ENCODE results near the gene FUS. TPM values are rescaled to one million over a fixed set of nuclear protein-coding genes. Genes with fewer than 3 reads are reported as not detected.
"Not testable (repeated sequence)": the region's sequence is repeated elsewhere in the genome, so short reads cannot be mapped to it uniquely, and the experiment has no call there.

The FUS gene
- total and polyA plus RNA-seq, 2 experiments from 2014 or later = 247 to 528 TPM

DNA sequence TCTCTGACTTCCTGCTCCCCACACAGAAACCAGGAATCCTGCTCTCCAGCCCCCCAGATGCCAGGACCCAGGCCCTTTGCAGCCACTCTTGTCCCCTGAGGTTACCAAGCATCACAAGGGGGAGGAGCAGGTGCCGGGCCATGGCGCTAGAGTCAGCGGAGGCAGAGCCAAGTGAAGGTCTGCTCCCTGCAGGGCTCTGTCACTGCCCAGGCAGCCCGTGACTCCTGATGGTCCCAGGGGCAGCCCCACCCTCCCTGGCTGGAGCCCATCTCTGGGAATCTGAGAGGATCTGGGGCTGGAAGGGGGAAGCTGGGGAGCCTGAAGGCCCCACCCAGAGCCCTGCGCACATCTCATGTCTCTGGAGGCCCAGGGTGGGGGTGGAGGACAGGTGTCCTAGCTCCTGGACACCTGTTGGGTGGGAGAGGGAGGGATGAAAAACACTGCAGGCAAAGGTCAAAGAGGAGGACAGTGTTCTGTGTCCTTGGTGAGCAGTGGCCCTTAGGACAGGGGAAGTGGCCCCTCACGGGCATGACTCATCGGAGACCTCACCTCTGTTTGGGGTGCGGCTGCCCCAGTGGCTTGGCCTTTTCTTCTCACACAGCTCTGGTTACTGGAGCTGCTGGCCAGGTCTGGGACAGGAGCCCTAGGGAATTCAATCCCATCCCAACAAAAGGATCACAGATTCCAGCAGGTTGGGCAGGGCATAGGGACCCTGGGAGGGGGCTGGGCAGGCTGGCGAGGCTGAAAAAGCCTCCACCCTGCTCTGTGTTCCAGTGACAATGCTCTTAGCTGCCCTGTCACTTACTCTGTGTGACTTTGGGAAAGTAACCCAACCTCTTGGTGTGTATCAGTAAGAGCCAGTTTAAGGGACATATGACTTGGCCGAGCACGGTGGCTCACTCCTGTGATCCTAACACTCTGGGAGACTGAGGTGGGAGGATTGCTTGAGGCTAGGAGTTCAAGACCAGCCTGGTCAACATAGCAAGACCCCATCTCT, 29.7 kb upstream of the FUS start, which contains the start of gene PRSS36:
TSS of gene PRSS36 (minus strand) at position 173 of the 997 bp plus-strand sequence. CDS start at position 142, 31 bp downstream.
- Histone ChIP-seq H3K27me3 (ENCODE audit: insufficient read depth) (peaks cover 28% of the 10 kb centered on the region), H3K79me2 (replicated peaks; ENCODE audit: insufficient read depth) (no peaks in the 10 kb centered on the region), H3K4me3 (peak within 1 kb of the TSS; percentile 70; the same call in 1 of the 2 replicates), H3K9me2 (ENCODE audit: insufficient read depth) (no peaks in the 10 kb centered on the region), H3K36me3 (ENCODE audit: insufficient read depth) (no peaks in the 10 kb centered on the region; the same call in 1 of the 2 replicates), H3K4me2 (peak within 1 kb of the TSS; percentile 86), H4K20me1 (replicated peaks; ENCODE audit: insufficient read depth) (no peaks in the 10 kb centered on the region), H3F3A (replicated peaks; ENCODE audit: low read depth) (no peaks in the 10 kb centered on the region), H3K4me1 (ENCODE audit: insufficient read depth) (peaks cover 14% of the 10 kb centered on the region), H2AFZ (0 out of 2 replicates have a peak within 1 kb of the TSS, but pooled peaks have one; percentile 10), H3K27ac (ENCODE audit: low read depth) (no peak within 1 kb of the TSS)
- Mint-ChIP-seq H3K27me3 (ENCODE audit: insufficient read depth, low read depth, poor library complexity) (peaks cover 19% of the 10 kb centered on the region), H3K9me3 (no peaks in the 10 kb centered on the region; the same call in 2 of the 3 replicates), H3K27ac (no peak within 1 kb of the TSS), H3K4me1 (peaks cover 20% of the 10 kb centered on the region), H3K36me3 (ENCODE audit: low read depth) (no peaks in the 10 kb centered on the region; the same call in 2 of the 3 replicates), H3K4me3 (no peak within 1 kb of the TSS)
- TF ChIP-seq POLR2AphosphoS5 (IDR thresholded peaks at IDR 0.05; ENCODE audit: low read depth) (no peak), ETS1 (IDR thresholded peaks at IDR 0.05) (no peak), CREB1 (CRISPR knock-in tag; IDR thresholded peaks at IDR 0.05; ENCODE audit: low read depth) (no peak)
- TF ChIP-seq, protein P1, sequence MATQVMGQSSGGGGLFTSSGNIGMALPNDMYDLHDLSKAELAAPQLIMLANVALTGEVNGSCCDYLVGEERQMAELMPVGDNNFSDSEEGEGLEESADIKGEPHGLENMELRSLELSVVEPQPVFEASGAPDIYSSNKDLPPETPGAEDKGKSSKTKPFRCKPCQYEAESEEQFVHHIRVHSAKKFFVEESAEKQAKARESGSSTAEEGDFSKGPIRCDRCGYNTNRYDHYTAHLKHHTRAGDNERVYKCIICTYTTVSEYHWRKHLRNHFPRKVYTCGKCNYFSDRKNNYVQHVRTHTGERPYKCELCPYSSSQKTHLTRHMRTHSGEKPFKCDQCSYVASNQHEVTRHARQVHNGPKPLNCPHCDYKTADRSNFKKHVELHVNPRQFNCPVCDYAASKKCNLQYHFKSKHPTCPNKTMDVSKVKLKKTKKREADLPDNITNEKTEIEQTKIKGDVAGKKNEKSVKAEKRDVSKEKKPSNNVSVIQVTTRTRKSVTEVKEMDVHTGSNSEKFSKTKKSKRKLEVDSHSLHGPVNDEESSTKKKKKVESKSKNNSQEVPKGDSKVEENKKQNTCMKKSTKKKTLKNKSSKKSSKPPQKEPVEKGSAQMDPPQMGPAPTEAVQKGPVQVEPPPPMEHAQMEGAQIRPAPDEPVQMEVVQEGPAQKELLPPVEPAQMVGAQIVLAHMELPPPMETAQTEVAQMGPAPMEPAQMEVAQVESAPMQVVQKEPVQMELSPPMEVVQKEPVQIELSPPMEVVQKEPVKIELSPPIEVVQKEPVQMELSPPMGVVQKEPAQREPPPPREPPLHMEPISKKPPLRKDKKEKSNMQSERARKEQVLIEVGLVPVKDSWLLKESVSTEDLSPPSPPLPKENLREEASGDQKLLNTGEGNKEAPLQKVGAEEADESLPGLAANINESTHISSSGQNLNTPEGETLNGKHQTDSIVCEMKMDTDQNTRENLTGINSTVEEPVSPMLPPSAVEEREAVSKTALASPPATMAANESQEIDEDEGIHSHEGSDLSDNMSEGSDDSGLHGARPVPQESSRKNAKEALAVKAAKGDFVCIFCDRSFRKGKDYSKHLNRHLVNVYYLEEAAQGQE (IDR thresholded peaks at IDR 0.05; ENCODE audit: unreplicated experiment) = no peak
- TF ChIP-seq, protein P2, sequence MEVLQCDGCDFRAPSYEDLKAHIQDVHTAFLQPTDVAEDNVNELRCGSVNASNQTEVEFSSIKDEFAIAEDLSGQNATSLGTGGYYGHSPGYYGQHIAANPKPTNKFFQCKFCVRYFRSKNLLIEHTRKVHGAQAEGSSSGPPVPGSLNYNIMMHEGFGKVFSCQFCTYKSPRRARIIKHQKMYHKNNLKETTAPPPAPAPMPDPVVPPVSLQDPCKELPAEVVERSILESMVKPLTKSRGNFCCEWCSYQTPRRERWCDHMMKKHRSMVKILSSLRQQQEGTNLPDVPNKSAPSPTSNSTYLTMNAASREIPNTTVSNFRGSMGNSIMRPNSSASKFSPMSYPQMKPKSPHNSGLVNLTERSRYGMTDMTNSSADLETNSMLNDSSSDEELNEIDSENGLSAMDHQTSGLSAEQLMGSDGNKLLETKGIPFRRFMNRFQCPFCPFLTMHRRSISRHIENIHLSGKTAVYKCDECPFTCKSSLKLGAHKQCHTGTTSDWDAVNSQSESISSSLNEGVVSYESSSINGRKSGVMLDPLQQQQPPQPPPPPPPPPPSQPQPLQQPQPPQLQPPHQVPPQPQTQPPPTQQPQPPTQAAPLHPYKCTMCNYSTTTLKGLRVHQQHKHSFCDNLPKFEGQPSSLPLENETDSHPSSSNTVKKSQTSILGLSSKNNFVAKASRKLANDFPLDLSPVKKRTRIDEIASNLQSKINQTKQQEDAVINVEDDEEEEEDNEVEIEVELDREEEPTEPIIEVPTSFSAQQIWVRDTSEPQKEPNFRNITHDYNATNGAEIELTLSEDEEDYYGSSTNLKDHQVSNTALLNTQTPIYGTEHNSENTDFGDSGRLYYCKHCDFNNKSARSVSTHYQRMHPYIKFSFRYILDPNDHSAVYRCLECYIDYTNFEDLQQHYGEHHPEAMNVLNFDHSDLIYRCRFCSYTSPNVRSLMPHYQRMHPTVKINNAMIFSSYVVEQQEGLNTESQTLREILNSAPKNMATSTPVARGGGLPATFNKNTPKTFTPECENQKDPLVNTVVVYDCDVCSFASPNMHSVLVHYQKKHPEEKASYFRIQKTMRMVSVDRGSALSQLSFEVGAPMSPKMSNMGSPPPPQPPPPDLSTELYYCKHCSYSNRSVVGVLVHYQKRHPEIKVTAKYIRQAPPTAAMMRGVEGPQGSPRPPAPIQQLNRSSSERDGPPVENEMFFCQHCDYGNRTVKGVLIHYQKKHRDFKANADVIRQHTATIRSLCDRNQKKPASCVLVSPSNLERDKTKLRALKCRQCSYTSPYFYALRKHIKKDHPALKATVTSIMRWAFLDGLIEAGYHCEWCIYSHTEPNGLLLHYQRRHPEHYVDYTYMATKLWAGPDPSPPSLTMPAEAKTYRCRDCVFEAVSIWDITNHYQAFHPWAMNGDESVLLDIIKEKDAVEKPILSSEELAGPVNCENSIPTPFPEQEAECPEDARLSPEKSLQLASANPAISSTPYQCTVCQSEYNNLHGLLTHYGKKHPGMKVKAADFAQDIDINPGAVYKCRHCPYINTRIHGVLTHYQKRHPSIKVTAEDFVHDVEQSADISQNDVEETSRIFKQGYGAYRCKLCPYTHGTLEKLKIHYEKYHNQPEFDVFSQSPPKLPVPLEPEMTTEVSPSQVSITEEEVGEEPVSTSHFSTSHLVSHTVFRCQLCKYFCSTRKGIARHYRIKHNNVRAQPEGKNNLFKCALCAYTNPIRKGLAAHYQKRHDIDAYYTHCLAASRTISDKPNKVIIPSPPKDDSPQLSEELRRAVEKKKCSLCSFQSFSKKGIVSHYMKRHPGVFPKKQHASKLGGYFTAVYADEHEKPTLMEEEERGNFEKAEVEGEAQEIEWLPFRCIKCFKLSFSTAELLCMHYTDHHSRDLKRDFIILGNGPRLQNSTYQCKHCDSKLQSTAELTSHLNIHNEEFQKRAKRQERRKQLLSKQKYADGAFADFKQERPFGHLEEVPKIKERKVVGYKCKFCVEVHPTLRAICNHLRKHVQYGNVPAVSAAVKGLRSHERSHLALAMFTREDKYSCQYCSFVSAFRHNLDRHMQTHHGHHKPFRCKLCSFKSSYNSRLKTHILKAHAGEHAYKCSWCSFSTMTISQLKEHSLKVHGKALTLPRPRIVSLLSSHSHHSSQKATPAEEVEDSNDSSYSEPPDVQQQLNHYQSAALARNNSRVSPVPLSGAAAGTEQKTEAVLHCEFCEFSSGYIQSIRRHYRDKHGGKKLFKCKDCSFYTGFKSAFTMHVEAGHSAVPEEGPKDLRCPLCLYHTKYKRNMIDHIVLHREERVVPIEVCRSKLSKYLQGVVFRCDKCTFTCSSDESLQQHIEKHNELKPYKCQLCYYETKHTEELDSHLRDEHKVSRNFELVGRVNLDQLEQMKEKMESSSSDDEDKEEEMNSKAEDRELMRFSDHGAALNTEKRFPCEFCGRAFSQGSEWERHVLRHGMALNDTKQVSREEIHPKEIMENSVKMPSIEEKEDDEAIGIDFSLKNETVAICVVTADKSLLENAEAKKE (CRISPR knock-in tag; IDR thresholded peaks at IDR 0.05) = no peak
- ATAC-seq = peak; percentile 14
- peak; percentile 24 for DNase-seq (ENCODE audit: low spot score)

GRCh38 chr16:31150976-31151375, 29.0 kb upstream of the FUS start:
- ATAC-seq; H3K27ac Mint-ChIP-seq; H3K36me3 Mint-ChIP-seq (ENCODE audit: low read depth); H3K9me2 ChIP-seq (ENCODE audit: insufficient read depth); DNase-seq (ENCODE audit: low spot score); H3K4me3 ChIP-seq; H3K4me3 Mint-ChIP-seq; H3K4me2 ChIP-seq; H3K36me3 ChIP-seq (ENCODE audit: insufficient read depth); H2AFZ ChIP-seq; H3K27ac ChIP-seq (ENCODE audit: low read depth); H3K79me2 ChIP-seq (replicated peaks; ENCODE audit: insufficient read depth); H4K20me1 ChIP-seq (replicated peaks; ENCODE audit: insufficient read depth); H3K9me3 Mint-ChIP-seq; H3F3A ChIP-seq (replicated peaks; ENCODE audit: low read depth): not testable (repeated sequence)
- Mint-ChIP-seq H3K4me1 (peaks cover 20% of the 10 kb centered on the region), H3K27me3 (ENCODE audit: insufficient read depth, low read depth, poor library complexity) (peaks cover 16% of the 10 kb centered on the region)
- peaks cover 14% of the 10 kb centered on the region for H3K4me1 ChIP-seq (ENCODE audit: insufficient read depth)
- H3K27me3 ChIP-seq (ENCODE audit: insufficient read depth) = peaks cover 25% of the 10 kb centered on the region
